ENCODE results near the gene TMC7.

- TF ChIP-seq POLR2AphosphoS5 (IDR thresholded peaks at IDR 0.05; ENCODE audit: borderline replicate concordance, low read depth, low read length), result no peak
- TF ChIP-seq EZH2 (IDR thresholded peaks at IDR 0.05), result no peak
- no peak for TF ChIP-seq FOXP2 (optimal IDR thresholded peaks at IDR 0.05; ENCODE audit: control extremely low read depth, extremely low read length, insufficient read depth)
These were observed 25.1 kb upstream of the TMC7 start for GRCh38 chr16:18958621-18959029.

All from SK-N-MC (cell line).